ENCODE measurements around the gene RABGAP1L. TPM values are rescaled to one million over a fixed set of nuclear protein-coding genes. Genes with fewer than 3 reads are reported as not detected.

Gene RABGAP1L
- total RNA-seq, 1 donor from 2014 or later = 48.5 TPM

DNA sequence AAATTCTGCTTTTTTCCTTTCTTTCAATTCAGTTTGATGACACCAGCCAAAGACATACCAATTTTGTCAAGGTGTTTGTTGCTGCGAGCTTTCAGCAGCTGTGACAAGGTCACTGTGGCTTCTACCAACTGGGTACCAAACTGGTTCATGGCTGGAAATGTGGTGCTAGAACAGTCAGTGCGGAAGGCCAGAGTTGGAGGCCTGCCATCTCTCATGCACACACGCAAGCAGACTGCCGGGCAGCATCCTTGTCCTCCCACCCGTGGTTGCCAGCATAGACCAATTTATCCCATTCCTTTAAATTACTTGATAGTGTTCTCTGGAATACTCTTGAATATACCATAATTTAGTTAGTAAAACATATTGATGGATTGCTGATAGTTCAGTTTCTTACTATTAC, 208.6 kb downstream of the RABGAP1L start:
- no peaks in the 10 kb centered on the region for H3K4me1 Mint-ChIP-seq
- H3K36me3 Mint-ChIP-seq = peaks cover 2% of the 10 kb centered on the region
- no peaks in the 10 kb centered on the region for H3K27me3 Mint-ChIP-seq (ENCODE audit: low read depth)
- TF ChIP-seq, protein P1, sequence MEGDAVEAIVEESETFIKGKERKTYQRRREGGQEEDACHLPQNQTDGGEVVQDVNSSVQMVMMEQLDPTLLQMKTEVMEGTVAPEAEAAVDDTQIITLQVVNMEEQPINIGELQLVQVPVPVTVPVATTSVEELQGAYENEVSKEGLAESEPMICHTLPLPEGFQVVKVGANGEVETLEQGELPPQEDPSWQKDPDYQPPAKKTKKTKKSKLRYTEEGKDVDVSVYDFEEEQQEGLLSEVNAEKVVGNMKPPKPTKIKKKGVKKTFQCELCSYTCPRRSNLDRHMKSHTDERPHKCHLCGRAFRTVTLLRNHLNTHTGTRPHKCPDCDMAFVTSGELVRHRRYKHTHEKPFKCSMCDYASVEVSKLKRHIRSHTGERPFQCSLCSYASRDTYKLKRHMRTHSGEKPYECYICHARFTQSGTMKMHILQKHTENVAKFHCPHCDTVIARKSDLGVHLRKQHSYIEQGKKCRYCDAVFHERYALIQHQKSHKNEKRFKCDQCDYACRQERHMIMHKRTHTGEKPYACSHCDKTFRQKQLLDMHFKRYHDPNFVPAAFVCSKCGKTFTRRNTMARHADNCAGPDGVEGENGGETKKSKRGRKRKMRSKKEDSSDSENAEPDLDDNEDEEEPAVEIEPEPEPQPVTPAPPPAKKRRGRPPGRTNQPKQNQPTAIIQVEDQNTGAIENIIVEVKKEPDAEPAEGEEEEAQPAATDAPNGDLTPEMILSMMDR (IDR thresholded peaks at IDR 0.05; ENCODE audit: unreplicated experiment) = no peak
- H3K27ac Mint-ChIP-seq = no peak overlapping the region
- no peak for DNase-seq (ENCODE audit: low spot score in 2 of 2, unreplicated experiment in 2 of 2)
- peaks cover 10% of the 10 kb centered on the region for H3K9me3 Mint-ChIP-seq
- no peak overlapping the region for H3K4me3 Mint-ChIP-seq

DNA sequence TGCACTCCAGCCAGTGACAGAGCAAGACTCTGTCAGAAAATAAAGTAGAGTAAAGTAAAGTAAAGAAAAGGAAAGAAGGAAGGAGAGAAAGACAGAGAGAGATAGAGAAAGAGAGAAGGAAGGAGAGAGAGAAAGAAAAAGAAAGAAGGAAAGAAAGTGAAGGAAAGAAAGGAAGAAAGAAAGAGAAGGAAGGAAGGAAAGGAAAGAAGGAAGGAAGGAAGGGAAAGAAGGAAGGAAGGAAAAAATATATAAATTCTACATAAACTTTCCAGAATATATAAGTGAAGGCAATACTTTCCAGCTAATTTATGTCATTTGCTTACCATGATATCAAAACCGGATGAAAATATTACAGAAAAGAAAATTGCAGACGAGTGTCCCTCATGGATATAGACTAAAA, 216.7 kb downstream of the RABGAP1L start:
- H3K27ac Mint-ChIP-seq = no peak overlapping the region
- no peak for DNase-seq (ENCODE audit: low spot score in 2 of 2, unreplicated experiment in 2 of 2)
- no peaks in the 10 kb centered on the region for H3K4me1 Mint-ChIP-seq
- H3K27me3 Mint-ChIP-seq (ENCODE audit: low read depth) = no peaks in the 10 kb centered on the region
- no peak overlapping the region for H3K4me3 Mint-ChIP-seq
- H3K9me3 Mint-ChIP-seq = peaks cover 3% of the 10 kb centered on the region
- peaks cover 3% of the 10 kb centered on the region for H3K36me3 Mint-ChIP-seq
- TF ChIP-seq, protein P1 (IDR thresholded peaks at IDR 0.05; ENCODE audit: unreplicated experiment) = no peak

DNA sequence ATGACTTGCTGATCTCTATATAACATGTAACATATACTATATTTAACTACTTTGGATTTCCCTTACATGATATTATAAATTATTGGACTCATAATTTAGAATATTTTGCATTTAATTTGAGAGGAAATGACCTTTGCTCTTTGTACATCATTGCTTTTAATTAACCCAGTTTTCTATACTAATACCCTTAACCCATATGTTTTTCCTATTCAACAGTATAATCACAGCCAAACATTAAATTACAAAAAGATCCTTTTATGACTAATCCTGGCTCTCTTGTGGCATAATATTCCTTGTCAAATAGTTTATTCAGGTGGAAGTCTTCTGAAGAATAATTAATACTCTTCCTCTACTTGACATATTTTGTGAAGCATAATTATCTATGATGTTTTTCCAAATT, 232.4 kb downstream of the RABGAP1L start:
- peaks cover 10% of the 10 kb centered on the region for H3K9me3 Mint-ChIP-seq
- TF ChIP-seq, protein P1 (IDR thresholded peaks at IDR 0.05; ENCODE audit: unreplicated experiment) = no peak
- H3K27me3 Mint-ChIP-seq (ENCODE audit: low read depth) = no peaks in the 10 kb centered on the region
- no peak overlapping the region for H3K27ac Mint-ChIP-seq
- no peak overlapping the region for H3K4me3 Mint-ChIP-seq
- peaks cover 6% of the 10 kb centered on the region for H3K36me3 Mint-ChIP-seq
- no peaks in the 10 kb centered on the region for H3K4me1 Mint-ChIP-seq
- DNase-seq (ENCODE audit: low spot score in 2 of 2, unreplicated experiment in 2 of 2) = no peak

DNA sequence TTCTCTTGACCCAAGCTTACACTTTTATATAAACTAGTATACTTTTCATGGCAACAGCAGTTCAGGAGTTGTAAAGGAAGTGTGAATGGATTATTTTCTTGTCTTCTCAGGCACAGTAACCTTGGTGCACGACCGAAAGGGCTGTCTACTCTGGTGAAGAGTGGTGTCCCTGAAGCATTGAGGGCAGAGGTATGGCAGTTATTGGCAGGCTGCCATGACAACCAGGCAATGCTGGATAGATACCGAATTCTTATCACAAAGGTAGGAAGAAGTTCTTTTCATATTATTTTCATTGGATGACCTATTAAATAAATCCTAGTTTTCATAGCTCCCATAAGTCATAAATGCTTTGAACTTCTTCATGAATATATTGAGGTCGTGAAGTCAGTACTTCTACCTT, 234.6 kb downstream of the RABGAP1L start:
- peaks cover 6% of the 10 kb centered on the region for H3K36me3 Mint-ChIP-seq
- DNase-seq (ENCODE audit: low spot score in 2 of 2, unreplicated experiment in 2 of 2) = no peak
- H3K27ac Mint-ChIP-seq = no peak overlapping the region
- no peaks in the 10 kb centered on the region for H3K27me3 Mint-ChIP-seq (ENCODE audit: low read depth)
- TF ChIP-seq, protein P1 (IDR thresholded peaks at IDR 0.05; ENCODE audit: unreplicated experiment) = no peak
- no peak overlapping the region for H3K4me3 Mint-ChIP-seq
- H3K4me1 Mint-ChIP-seq = no peaks in the 10 kb centered on the region
- peaks cover 10% of the 10 kb centered on the region for H3K9me3 Mint-ChIP-seq

DNA sequence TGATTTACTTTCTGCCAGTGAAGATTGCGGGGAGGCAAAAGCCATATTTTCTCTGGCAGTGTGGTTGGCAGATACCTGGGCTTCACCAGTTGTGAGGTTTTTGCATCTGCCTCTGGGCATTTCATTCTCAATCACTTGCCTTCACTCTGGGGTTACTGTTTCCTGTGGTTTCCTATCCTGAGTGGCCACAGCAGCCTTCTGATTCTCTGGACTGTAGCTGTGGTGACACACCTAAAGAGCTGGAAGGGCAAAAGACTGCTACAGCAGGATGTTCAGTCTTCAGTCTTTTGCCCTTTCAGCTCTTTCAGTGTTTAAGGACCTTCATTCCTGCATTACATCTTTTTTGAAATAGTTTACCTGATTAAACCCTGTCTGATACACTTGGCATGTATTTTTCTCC, 237.9 kb downstream of the RABGAP1L start:
- Mint-ChIP-seq H3K4me3 (no peak overlapping the region), H3K36me3 (peaks cover 10% of the 10 kb centered on the region), H3K4me1 (no peaks in the 10 kb centered on the region), H3K27ac (peak overlapping the region; percentile 34), H3K9me3 (peaks cover 10% of the 10 kb centered on the region), H3K27me3 (ENCODE audit: low read depth) (no peaks in the 10 kb centered on the region)
- TF ChIP-seq, protein P1 (IDR thresholded peaks at IDR 0.05; ENCODE audit: unreplicated experiment) = no peak
- DNase-seq (ENCODE audit: low spot score in 2 of 2, unreplicated experiment in 2 of 2) = no peak

DNA sequence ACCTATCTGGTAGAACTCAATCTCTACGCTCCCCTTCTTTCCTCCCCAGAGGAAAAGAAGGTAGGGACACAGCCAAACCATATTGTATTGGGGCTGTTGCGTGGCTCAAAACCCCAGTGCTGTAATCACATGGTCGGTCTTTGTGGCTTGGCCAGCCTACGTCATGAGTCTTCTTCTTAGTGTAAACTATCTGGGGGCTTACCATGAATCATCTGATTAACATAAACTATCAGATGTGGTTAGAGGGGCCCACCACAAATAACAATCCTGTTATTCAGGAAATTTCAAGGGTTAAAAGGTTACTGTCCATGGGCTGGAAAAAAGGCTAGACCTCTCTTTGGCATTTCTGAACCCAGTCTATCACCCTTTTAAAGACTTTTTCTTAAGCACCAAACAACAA, 238.9 kb downstream of the RABGAP1L start:
- Mint-ChIP-seq H3K27ac (no peak overlapping the region), H3K4me3 (no peak overlapping the region), H3K9me3 (peaks cover 6% of the 10 kb centered on the region)

More for the DNA sequence above, 238.9 kb downstream of the RABGAP1L start:
- Mint-ChIP-seq H3K36me3 (peaks cover 10% of the 10 kb centered on the region), H3K4me1 (no peaks in the 10 kb centered on the region), H3K27me3 (ENCODE audit: low read depth) (no peaks in the 10 kb centered on the region)
- DNase-seq (ENCODE audit: low spot score in 2 of 2, unreplicated experiment in 2 of 2) = no peak
- TF ChIP-seq, protein P1 (IDR thresholded peaks at IDR 0.05; ENCODE audit: unreplicated experiment) = no peak
